IMR-90 (cell line): Measurements from ENCODE around the gene RUNX1. TPM values are rescaled to one million over a fixed set of nuclear protein-coding genes. Genes with fewer than 3 reads are reported as not detected.
A peak's percentile ranks its signal among the peaks of the same experiment; 100 is the strongest.

ENCODE experiments used
- ATAC-seq: fragments of 200-7000 bp; cut with Tn5 transposase; 2 replicates; pipeline ENCODE4 v1.9.1; 2020; ENCODE audit warnings: low read depth, mild to moderate bottlenecking, moderate library complexity
- BruUV-seq: library from RNA; stranded (reverse); fragments of 400-500 nt; replicated peaks from 2 replicates; lab custom pipeline; 2021; lab: Mats Ljungman, UMichigan
- CTCF ChIA-PET: fragments of 300-600 bp; formaldehyde crosslinking; extraction: SDS; loops from one replicate; lab custom pipeline; 2021; ENCODE audit warnings: antibody characterized with exemption; lab: Yijun Ruan, JAX
- POLR2A ChIA-PET: fragments of 300-600 bp; sonication (Branson Sonifier 250); formaldehyde crosslinking; loops from one replicate; lab custom pipeline; 2022; ENCODE audit warnings: antibody characterized with exemption; ENCODE audit not compliant: unreplicated experiment; lab: Charles Lee
- DNase-seq: peaks from one replicate; pipeline ENCODE4 v3.0.0; 2013
- H2AFZ ChIP-seq: replicated peaks from 2 replicates; pipeline ENCODE3; 2013; ENCODE audit warnings: low read length, mild to moderate bottlenecking; ENCODE audit not compliant: poor library complexity
- H2AK5ac ChIP-seq: 2 replicates; pipeline ENCODE4 v1.6.1; 2013; ENCODE audit warnings: low read depth, low read length, inconsistent platforms
- H2AK9ac ChIP-seq: replicated peaks from 2 replicates; pipeline ENCODE3; 2013; ENCODE audit warnings: mild to moderate bottlenecking, low read depth, low read length, moderate library complexity; ENCODE audit not compliant: poor library complexity
- H2BK120ac ChIP-seq: 2 replicates; pipeline ENCODE4 v1.6.1; 2013; ENCODE audit warnings: low read depth, low read length, inconsistent platforms
- H2BK15ac ChIP-seq: 3 replicates; pipeline ENCODE4 v1.6.1; 2013; ENCODE audit warnings: low read depth, low read length, inconsistent platforms
- H2BK20ac ChIP-seq: 2 replicates; pipeline ENCODE4 v1.6.1; 2013; ENCODE audit warnings: low read depth, mild to moderate bottlenecking, inconsistent platforms, low read length, moderate library complexity
- H2BK5ac ChIP-seq: 2 replicates; pipeline ENCODE4 v1.6.1; 2013; ENCODE audit warnings: mild to moderate bottlenecking, low read depth, low read length, inconsistent platforms; ENCODE audit not compliant: poor library complexity, severe bottlenecking
- H3K14ac ChIP-seq: replicated peaks from 2 replicates; pipeline ENCODE4 v1.6.1; 2013; ENCODE audit warnings: low read depth, low read length, inconsistent platforms
- H3K18ac ChIP-seq: 2 replicates; pipeline ENCODE4 v1.6.1; 2013; ENCODE audit warnings: low read depth, low read length, control low read depth
- H3K23ac ChIP-seq: 2 replicates; pipeline ENCODE4 v1.6.1; 2013; ENCODE audit warnings: low read depth, low read length, inconsistent platforms
- H3K27ac ChIP-seq: 2 replicates; pipeline ENCODE4 v1.5.1; 2013; ENCODE audit warnings: mild to moderate bottlenecking, control low read depth, low read length; ENCODE audit not compliant: insufficient read depth
- H3K27me3 ChIP-seq: 2 replicates; pipeline ENCODE4 v1.6.1; 2013; ENCODE audit warnings: low read length; ENCODE audit not compliant: control insufficient read depth, insufficient read depth
- H3K36me3 ChIP-seq: 2 replicates; pipeline ENCODE4 v1.6.1; 2013; ENCODE audit warnings: low read length, mixed read lengths; ENCODE audit not compliant: control insufficient read depth, insufficient read depth
- H3K4ac ChIP-seq: 2 replicates; pipeline ENCODE4 v1.6.1; 2013; ENCODE audit warnings: low read depth, low read length, inconsistent platforms
- H3K4me1 ChIP-seq: 2 replicates; pipeline ENCODE4 v1.6.1; 2013; ENCODE audit warnings: low read length, mixed read lengths; ENCODE audit not compliant: control insufficient read depth, insufficient read depth
- H3K4me2 ChIP-seq: 2 replicates; pipeline ENCODE4 v1.6.1; 2013; ENCODE audit warnings: low read depth, mild to moderate bottlenecking, control low read depth, low read length, moderate library complexity
- H3K4me3 ChIP-seq: 2 replicates; pipeline ENCODE4 v1.5.1; 2013; ENCODE audit warnings: low read depth, mild to moderate bottlenecking, control low read depth, low read length, moderate library complexity; ENCODE audit not compliant: insufficient read depth
- H3K56ac ChIP-seq: 2 replicates; pipeline ENCODE4 v1.6.1; 2013; ENCODE audit warnings: low read length, inconsistent platforms; ENCODE audit not compliant: insufficient read depth; ENCODE audit errors: extremely low read depth
- H3K79me1 ChIP-seq, 2 experiments: 2 replicates each; pipeline ENCODE4 v1.6.1; 2013; ENCODE audit warnings: low read length in 2 of 2, inconsistent platforms in 1 of 2, low read depth in 1 of 2
- H3K9ac ChIP-seq: 2 replicates; pipeline ENCODE4 v1.6.1; 2013; ENCODE audit warnings: low read depth, low read length, control low read depth
- H3K9me1 ChIP-seq: 2 replicates; pipeline ENCODE4 v1.6.1; 2013; ENCODE audit warnings: low read length, inconsistent platforms; ENCODE audit not compliant: insufficient read depth
- H3K9me3 ChIP-seq: 2 replicates; pipeline ENCODE4 v1.6.1; 2013; ENCODE audit warnings: low read length; ENCODE audit not compliant: control insufficient read depth, insufficient read depth
- H4K20me1 ChIP-seq: 2 replicates; pipeline ENCODE4 v1.6.1; 2013; ENCODE audit warnings: low read length, inconsistent platforms; ENCODE audit not compliant: insufficient read depth
- H4K5ac ChIP-seq: 2 replicates; pipeline ENCODE4 v1.6.1; 2013; ENCODE audit warnings: mild to moderate bottlenecking, low read depth, low read length, control low read depth
- H4K8ac ChIP-seq, 2 experiments: 2 replicates each; pipeline ENCODE4 v1.6.1; 2013; ENCODE audit warnings: low read depth in 2 of 2, low read length in 2 of 2, control low read depth in 1 of 2, inconsistent platforms in 1 of 2
- H4K91ac ChIP-seq: 2 replicates; pipeline ENCODE4 v1.6.1; 2013; ENCODE audit warnings: low read depth, low read length, inconsistent platforms; ENCODE audit not compliant: insufficient read depth
- CHD1 ChIP-seq: IDR thresholded peaks from 2 replicates; pipeline ENCODE4 v1.6.1; 2012; ENCODE audit warnings: low read depth, low read length, improper control_type of control experiment
- FOS ChIP-seq: fragments of 150-350 bp; IDR thresholded peaks from 2 replicates; pipeline ENCODE4 v1.6.1; 2016; ENCODE audit warnings: low read depth, low read length
- MXI1 ChIP-seq: IDR thresholded peaks from 2 replicates; pipeline ENCODE4 v1.6.1; 2012; ENCODE audit warnings: low read depth, mild to moderate bottlenecking, low read length, moderate library complexity, borderline replicate concordance
- NFE2L2 ChIP-seq: fragments of 150-350 bp; IDR thresholded peaks from 2 replicates; pipeline ENCODE4 v1.6.1; 2016; ENCODE audit warnings: low read depth, mild to moderate bottlenecking, low read length
- USF2 ChIP-seq: fragments of 150-350 bp; IDR thresholded peaks from 2 replicates; pipeline ENCODE4 v1.6.1; 2017; ENCODE audit warnings: mild to moderate bottlenecking, antibody characterized with exemption, low read length, low read depth
- WGBS, 2 experiments: methylation state at CpG; one replicate each; pipeline versions ENCODE4 v1.1.5 to v1.1.7; 2013; ENCODE audit warnings: missing lambda C conversion rate in 2 of 2; ENCODE audit not compliant: insufficient read length in 1 of 2; ENCODE audit errors: extremely low coverage in 2 of 2; 5-methylcytosine and 5-hydroxymethylcytosine counted together
- dilution Hi-C: fragments of 300-500 bp; cut with HindIII; formaldehyde crosslinking; loops from one replicate; pipeline ENCODE4 v1.14.3; 2018; ENCODE audit warnings: low sequenced_read_pairs; ENCODE audit not compliant: unreplicated experiment
- in situ Hi-C: fragments of 300-500 bp; cut with MboI; formaldehyde crosslinking; loops from 3 replicates; pipeline ENCODE4 v1.14.3; 2019; ENCODE audit warnings: low sequenced_read_pairs, inconsistent platforms, mixed read lengths
- intact Hi-C: fragments of 100-400 bp; cut with micrococcal nuclease; formaldehyde crosslinking; loops from 2 replicates; pipeline ENCODE4 v1.10.0; 2022
- polyA plus RNA-seq, 3 experiments: library from polyadenylated mRNA; depleted of rRNA; stranded (reverse); fragments of >200 nt; gene quantifications; 2 replicates each; pipeline ENCODE4 v1.2.3, GENCODE V29; 2012; ENCODE audit warnings: low replicate concordance in 1 of 3
- total RNA-seq: library from RNA; depleted of rRNA; stranded (reverse); fragments of >200 nt; gene quantifications from 2 replicates; pipeline ENCODE4 v1.2.3, GENCODE V29; 2012

RUNX1 gene
- total and polyA plus RNA-seq, 2 of the 4 experiments (the other 2 are of a cell fraction) = 34.5 to 56.5 TPM

GRCh38 chr21:34845521-34846451 is 203.3 kb downstream of the RUNX1 start (continued):
- TF ChIP-seq NFE2L2 = no peak
- TF ChIP-seq MXI1 = 0 out of 2 replicates have a peak, but pooled peaks have one; percentile 20
- TF ChIP-seq CHD1 = no peak

GRCh38 chr21:34844924-34845238 is 204.2 kb downstream of the RUNX1 start:
- 0 out of 2 replicates have a peak overlapping the region, but pooled peaks have one; percentile 23 for H4K91ac ChIP-seq
- H2AFZ ChIP-seq = peak overlapping the region; percentile 9
- in situ Hi-C loops = no loop called here
- peaks cover 58% of the 10 kb centered on the region for H3K9me1 ChIP-seq
- WGBS, 2 experiments = 20% methylated on average over 1 of the region's 4 CpGs; no CpG with 5 or more reads in 1 of the 2 experiments
- H3K4me1 ChIP-seq = peaks cover 38% of the 10 kb centered on the region
- H3K18ac ChIP-seq = peak overlapping the region; percentile 6
- H3K27me3 ChIP-seq = no peaks in the 10 kb centered on the region
- H3K14ac ChIP-seq = peak overlapping the region; percentile 73
- H2AK9ac ChIP-seq = peak overlapping the region; percentile 31
- H2BK20ac ChIP-seq = peak overlapping the region; percentile 57; the same call in 1 of the 2 replicates
- H4K8ac ChIP-seq = peak overlapping the region; percentile 6 to 31; a peak in 1 of 4 replicates
- H2BK5ac ChIP-seq = peak overlapping the region; percentile 22
- H4K20me1 ChIP-seq = peaks cover 88% of the 10 kb centered on the region
- peak overlapping the region; percentile 35 for H2BK120ac ChIP-seq
- ATAC-seq (no peak), DNase-seq (no peak)
- no peak overlapping the region for H3K4me2 ChIP-seq
- H3K36me3 ChIP-seq = peaks cover 45% of the 10 kb centered on the region
- H4K5ac ChIP-seq = 0 out of 2 replicates have a peak overlapping the region, but pooled peaks have one; percentile 1
- H3K4ac ChIP-seq = peak overlapping the region; percentile 55
- dilution Hi-C loops = no loop called here
- no TSS peak for BruUV-seq
- H3K9me3 ChIP-seq = no peaks in the 10 kb centered on the region
- H3K27ac ChIP-seq = peak overlapping the region; percentile 63
- no peak overlapping the region for H3K56ac ChIP-seq
- ChIA-PET POLR2A (no interaction called here), CTCF (no interaction called here)
- peak overlapping the region; percentile 85 for H2AK5ac ChIP-seq
- H3K9ac ChIP-seq = no peak overlapping the region
- peaks cover 44 to 87% of the 10 kb centered on the region in 2 experiments for H3K79me1 ChIP-seq
- H3K4me3 ChIP-seq = no peak overlapping the region
- peak overlapping the region; percentile 56; the same call in 2 of the 3 replicates for H2BK15ac ChIP-seq
- TF ChIP-seq MXI1 (no peak), FOS (no peak), CHD1 (no peak), USF2 (no peak)
- intact Hi-C loops = loop anchor here (5.0 kb wide), 2 partner anchors 33 to 98 kb away; no protein-coding TSS in a partner anchor
- peak overlapping the region; percentile 73 for H3K23ac ChIP-seq
